AG04449 (cell line): ENCODE measurements around the gene VSIG2.

Experiments used
- CTCF ChIA-PET: fragments of 350-600 bp; formaldehyde crosslinking; extraction: SDS; loops from one replicate; lab custom pipeline; 2021; ENCODE audit warnings: antibody characterized with exemption; lab: Yijun Ruan, JAX
- POLR2A ChIA-PET: fragments of 400-600, 350-600 bp; formaldehyde crosslinking; extraction: SDS; loops from one replicate; lab custom pipeline; 2020; ENCODE audit warnings: antibody characterized with exemption, inconsistent platforms; lab: Yijun Ruan, JAX
- DNase-seq: peaks from one replicate; pipeline ENCODE4 v3.0.0-alpha.2; 2010; ENCODE audit warnings: low read depth, low spot score
- H3K4me3 ChIP-seq: 2 replicates; pipeline ENCODE4 v1.5.1; 2011; ENCODE audit warnings: low read depth, mild to moderate bottlenecking, control low read depth, low read length
- CTCF ChIP-seq: IDR thresholded peaks from one replicate; pipeline ENCODE4 v1.5.1; 2011; ENCODE audit warnings: mild to moderate bottlenecking, moderate library complexity, low read length, control low read depth, inconsistent platforms; ENCODE audit not compliant: insufficient read depth; ENCODE audit errors: missing control alignments

VSIG2 gene

GRCh38 chr11:124716591-124716990 lies 35.5 kb downstream of the VSIG2 start:
- CTCF ChIA-PET, result interaction anchor here (1.7 kb wide), 1 partner anchor 30 kb away, joined by 5 read pairs; no protein-coding TSS in a partner anchor
- no peak for DNase-seq
- H3K4me3 ChIP-seq, result no peak overlapping the region
- no peak for TF ChIP-seq CTCF
- POLR2A ChIA-PET, result no interaction called here

- no peak for TF ChIP-seq CTCF
- CTCF ChIA-PET, result no interaction called here
- POLR2A ChIA-PET, result no interaction called here
- no peak overlapping the region for H3K4me3 ChIP-seq
- DNase-seq, result no peak
Observed at GRCh38 chr11:124712392-124712791, 39.7 kb downstream of the VSIG2 start.

DNA sequence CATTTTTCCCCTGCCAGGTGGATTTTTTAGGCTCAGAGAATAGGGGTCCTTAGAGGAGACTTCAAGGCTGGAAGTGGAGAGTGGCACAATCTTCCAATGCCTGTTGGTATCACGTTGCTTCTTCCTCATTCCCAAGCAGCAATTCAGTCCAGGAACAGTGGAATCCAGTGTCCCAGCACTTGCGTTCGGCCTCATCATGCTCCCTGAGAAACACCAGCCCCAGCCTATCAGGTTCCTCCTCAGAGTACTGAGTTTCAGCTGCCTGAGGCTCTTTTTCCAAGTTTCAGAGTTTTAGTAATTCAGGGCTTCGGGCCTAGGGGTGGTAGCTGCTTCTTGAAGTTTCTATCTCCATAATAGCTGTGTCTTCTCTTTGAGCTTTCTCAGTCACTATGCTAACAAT lies 44.2 kb downstream of the VSIG2 start:
- DNase-seq, result no peak
- ChIA-PET POLR2A (no interaction called here), CTCF (interaction anchor here (0.9 kb wide), 1 partner anchor 169 kb away, joined by 3 read pairs; no protein-coding TSS in a partner anchor)
- TF ChIP-seq CTCF, result no peak
- no peak overlapping the region for H3K4me3 ChIP-seq

DNA sequence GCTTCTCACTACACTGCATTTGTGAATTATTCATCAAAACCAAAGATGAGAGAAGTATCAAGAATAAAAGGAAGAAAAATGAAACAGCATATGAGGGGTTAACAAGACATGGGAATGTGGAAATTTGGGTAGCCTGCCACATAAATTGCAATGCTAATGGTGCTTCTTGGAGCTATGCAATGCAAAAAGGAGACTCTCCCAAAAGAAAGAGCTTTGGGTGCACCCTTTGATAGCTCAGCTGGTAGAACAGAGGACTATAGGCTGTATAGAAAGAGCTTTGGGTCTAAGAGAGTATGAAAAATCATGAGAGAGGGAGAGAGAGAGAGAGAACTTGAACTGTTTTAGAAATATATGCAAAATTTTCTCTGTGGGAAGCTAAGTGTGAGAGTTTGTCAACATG lies 52.0 kb downstream of the VSIG2 start:
- CTCF ChIA-PET, result interaction anchor here (1.0 kb wide), 1 partner anchor 63 kb away, joined by 4 read pairs; no protein-coding TSS in a partner anchor
- DNase-seq, result no peak
- POLR2A ChIA-PET, result no interaction called here

GRCh38 chr11:124699547-124699946 lies 52.5 kb downstream of the VSIG2 start:
- H3K4me3 ChIP-seq, result no peak overlapping the region
- TF ChIP-seq CTCF, result no peak
- DNase-seq, result no peak
- ChIA-PET CTCF (no interaction called here), POLR2A (interaction anchor here (0.5 kb wide), 1 partner anchor 25 kb away, joined by 3 read pairs; no protein-coding TSS in a partner anchor)

More for the DNA sequence above, 52.0 kb downstream of the VSIG2 start:
- TF ChIP-seq CTCF, result no peak
- no peak overlapping the region for H3K4me3 ChIP-seq
